ENCODE results near the gene CEP85. TPM values are rescaled to one million over a fixed set of nuclear protein-coding genes. Genes with fewer than 3 reads are reported as not detected.

Gene CEP85
- total RNA-seq, 2 donors from 2014 or later = 30.8 to 34.6 TPM

DNA sequence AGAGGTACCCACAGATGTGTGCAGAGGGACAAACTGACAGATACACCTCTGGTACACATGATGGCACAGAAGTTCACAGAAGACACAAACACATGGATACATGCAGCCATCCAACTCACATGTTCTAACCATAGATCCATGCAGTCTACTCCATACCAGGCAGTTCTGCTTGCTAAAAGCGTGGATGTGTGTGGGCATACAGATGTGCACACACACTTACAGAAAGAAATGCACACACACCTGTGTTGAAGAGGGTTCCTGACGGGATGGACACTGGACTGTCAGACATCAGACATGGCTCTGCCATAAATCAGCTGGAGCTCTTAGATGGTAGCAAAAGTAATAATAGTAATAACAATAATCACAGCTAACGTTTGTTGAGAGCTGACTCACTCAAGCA is 90.5 kb downstream of the CEP85 start:
- no peak overlapping the region for H3K4me3 Mint-ChIP-seq
- H3K4me1 Mint-ChIP-seq (ENCODE audit: low read depth) = peaks cover 27% of the 10 kb centered on the region
- H3K27ac Mint-ChIP-seq = no peak overlapping the region
- no peaks in the 10 kb centered on the region for H3K9me3 Mint-ChIP-seq
- DNase-seq = no peak
- H3K27me3 Mint-ChIP-seq (ENCODE audit: low read depth) = no peaks in the 10 kb centered on the region
- no peak for ATAC-seq (replicated peaks in 1 of 2)
- peaks cover 4 to 12% of the 10 kb centered on the region in 2 donors for H3K36me3 Mint-ChIP-seq (ENCODE audit: insufficient read depth in 2 of 2)

DNA sequence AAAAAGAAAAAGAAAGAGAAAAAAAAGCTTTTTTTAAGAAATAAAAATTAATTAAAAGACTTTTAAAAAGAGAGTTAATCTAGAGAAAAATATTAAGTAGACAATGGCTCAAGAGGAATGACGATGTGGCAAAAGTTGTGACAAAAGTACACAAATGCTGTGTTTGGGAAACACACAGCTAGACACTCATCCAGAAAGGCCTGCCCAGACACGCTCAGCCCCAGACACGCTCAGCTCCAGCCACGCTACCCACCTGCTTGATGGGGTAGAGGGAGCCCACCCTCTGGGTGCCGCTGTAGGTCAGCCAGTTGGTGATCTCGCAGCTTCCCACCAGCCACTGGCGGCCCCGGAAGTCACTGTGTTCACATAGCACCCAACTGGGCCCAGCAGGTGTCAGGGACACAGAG is 94.0 kb downstream of the CEP85 start:
- Mint-ChIP-seq H3K9me3 (no peaks in the 10 kb centered on the region), H3K36me3 (ENCODE audit: insufficient read depth in 2 of 2) (peaks cover 0 to 4% of the 10 kb centered on the region in 2 donors), H3K27me3 (ENCODE audit: low read depth) (no peaks in the 10 kb centered on the region), H3K27ac (no peak overlapping the region), H3K4me1 (ENCODE audit: low read depth) (peaks cover 3% of the 10 kb centered on the region), H3K4me3 (no peak overlapping the region)
- DNase-seq = no peak
- ATAC-seq (replicated peaks in 1 of 2) = no peak

Other genes starting within 250 kb of the CEP85 start
- 10 to 100 TPM in 1 of 2 donors, 1 to 10 TPM in 1; 8.4 to 10.1 TPM for gene PAFAH2, start 236.1 kb upstream of the CEP85 start, total RNA-seq
- not detected for gene EXTL1, start 212.4 kb upstream of the CEP85 start, total RNA-seq
- gene SLC30A2, start 188.1 kb upstream of the CEP85 start, total RNA-seq = not detected
- gene TRIM63, start 166.6 kb upstream of the CEP85 start, total RNA-seq = under 1 TPM in 1 of 2 donors, not detected in 1; 0.35 TPM
- gene PDIK1L, start 122.4 kb upstream of the CEP85 start, total RNA-seq = 10 to 100 TPM; 17.9 to 22.5 TPM
- gene FAM110D, start 75.1 kb upstream of the CEP85 start, total RNA-seq = not detected
- not detected for gene C1orf232, start 65.2 kb upstream of the CEP85 start, total RNA-seq
- gene ZNF593, start 64.3 kb upstream of the CEP85 start, total RNA-seq = 10 to 100 TPM; 34.1 to 42.4 TPM
- gene ZNF593OS, start 62.4 kb upstream of the CEP85 start, total RNA-seq = not detected
- 1 to 10 TPM; 1.1 to 5.0 TPM for gene CNKSR1, start 56.7 kb upstream of the CEP85 start, total RNA-seq
- gene CATSPER4, start 43.6 kb upstream of the CEP85 start, total RNA-seq = under 1 TPM in 1 of 2 donors, not detected in 1; 0.19 TPM
- gene SH3BGRL3, start 45.9 kb downstream of the CEP85 start, total RNA-seq = 100 to 1,000 TPM; 148 to 165 TPM
- 10 to 100 TPM; 19.1 to 19.3 TPM for gene UBXN11, start 72.4 kb downstream of the CEP85 start, total RNA-seq
- gene CD52, start 83.8 kb downstream of the CEP85 start, total RNA-seq = 100 to 1,000 TPM; 213 to 245 TPM
- gene CRYBG2, start 119.9 kb downstream of the CEP85 start, total RNA-seq = 1 to 10 TPM; 1.6 to 2.3 TPM
- gene ZNF683, start 138.6 kb downstream of the CEP85 start, total RNA-seq = under 1 TPM in 1 of 2 donors, not detected in 1; 0.25 TPM
- gene LIN28A, start 176.6 kb downstream of the CEP85 start, total RNA-seq = not detected
- 10 to 100 TPM; 39.5 to 43.6 TPM for gene DHDDS, start 198.1 kb downstream of the CEP85 start, total RNA-seq
- gene HMGN2, start 238.2 kb downstream of the CEP85 start, total RNA-seq = 100 to 1,000 TPM; 434 to 439 TPM